Natural killer cell treated with Interleukin-12 subunit alpha and Interleukin-12 subunit beta and Interleukin-15 and Interleukin-18, amount 100 ng/mL, for 72 hours (primary cell): ENCODE measurements around the gene DDOST. TPM values are rescaled to one million over a fixed set of nuclear protein-coding genes. Genes with fewer than 3 reads are reported as not detected.
A peak's percentile ranks its signal among the peaks of the same experiment; 100 is the strongest.

Source experiments
- ATAC-seq, 2 donors: fragments of 150-1000 bp; cut with Tn5 transposase in 1 of 2; sonication (Bioruptor Pico), chemical (Tn5 transposase) in 1 of 2; 2 replicates each; pipeline ENCODE4 v1.10.0; 2021
- DNase-seq: peaks from one replicate; pipeline ENCODE4 v3.0.0; 2022; ENCODE audit warnings: low spot score
- H3K27ac Mint-ChIP-seq, 2 donors: 1 replicate in 1 of 2; 2 replicates in 1 of 2; pipeline ENCODE4 v1.8.0; 2022; ENCODE audit warnings: mixed read lengths in 2 of 2, mild to moderate bottlenecking in 1 of 2, moderate library complexity in 1 of 2
- H3K27me3 Mint-ChIP-seq, 2 donors: 1 replicate in 1 of 2; 2 replicates in 1 of 2; pipeline ENCODE4 v1.8.0; 2022; ENCODE audit warnings: mixed read lengths in 2 of 2
- H3K36me3 Mint-ChIP-seq: one replicate; pipeline ENCODE4 v1.8.0; 2022; ENCODE audit warnings: mixed read lengths
- H3K4me1 Mint-ChIP-seq, 2 donors: 1 replicate in 1 of 2; 2 replicates in 1 of 2; pipeline ENCODE4 v1.8.0; 2022; ENCODE audit warnings: low read depth in 2 of 2, mixed read lengths in 2 of 2, mild to moderate bottlenecking in 1 of 2
- H3K4me3 Mint-ChIP-seq: one replicate; pipeline ENCODE4 v1.8.0; 2022; ENCODE audit warnings: mixed read lengths
- H3K9me3 Mint-ChIP-seq: 2 replicates; pipeline ENCODE4 v1.8.0; 2022; ENCODE audit warnings: mixed read lengths
- total RNA-seq, 2 donors: library from RNA; stranded (reverse); gene quantifications; one replicate each; pipeline ENCODE4 v1.2.3, GENCODE V29; 2022

Gene DDOST
- total RNA-seq: 100 to 1,000 TPM; 176 to 227 TPM

- peak; percentile 98 for ATAC-seq
- Mint-ChIP-seq H3K36me3 (peaks cover 24% of the 10 kb centered on the region), H3K27ac (peak within 1 kb of the TSS; percentile 91 to 97), H3K4me3 (peak within 1 kb of the TSS; percentile 99), H3K27me3 (no peaks in the 10 kb centered on the region), H3K9me3 (no peaks in the 10 kb centered on the region), H3K4me1 (peaks cover 35 to 40% of the 10 kb centered on the region in 2 donors)
- DNase-seq: peak; percentile 98
These were observed at the start of gene DDOST for GRCh38 chr1:20661207-20662109. Gene DDOST, minus strand, starts transcription at chr1:20661369. Its CDS starts 19 bp downstream, at chr1:20661350.

GRCh38 chr1:20710469-20711284 is 49.5 kb upstream of the DDOST start:
- no peaks in the 10 kb centered on the region for H3K36me3 Mint-ChIP-seq
- ATAC-seq (no peak), DNase-seq (no peak)
- no peak overlapping the region for H3K27ac Mint-ChIP-seq
- H3K4me1 Mint-ChIP-seq: no peaks in the 10 kb centered on the region
- no peaks in the 10 kb centered on the region for H3K9me3 Mint-ChIP-seq
- no peak overlapping the region for H3K4me3 Mint-ChIP-seq
- H3K27me3 Mint-ChIP-seq: peaks cover 0 to 5% of the 10 kb centered on the region in 2 donors

GRCh38 chr1:20709868-20710267 is 48.7 kb upstream of the DDOST start:
- no peak overlapping the region for H3K27ac Mint-ChIP-seq
- ATAC-seq (no peak), DNase-seq (no peak)
- H3K36me3 Mint-ChIP-seq: no peaks in the 10 kb centered on the region
- peaks cover 0 to 5% of the 10 kb centered on the region in 2 donors for H3K27me3 Mint-ChIP-seq
- no peaks in the 10 kb centered on the region for H3K4me1 Mint-ChIP-seq
- H3K4me3 Mint-ChIP-seq: no peak overlapping the region
- H3K9me3 Mint-ChIP-seq: no peaks in the 10 kb centered on the region

GRCh38 chr1:20708891-20709290 is 47.7 kb upstream of the DDOST start:
- H3K27ac Mint-ChIP-seq: no peak overlapping the region
- no peak for ATAC-seq
- no peaks in the 10 kb centered on the region for H3K4me1 Mint-ChIP-seq
- DNase-seq: no peak
- H3K27me3 Mint-ChIP-seq: peaks cover 0 to 5% of the 10 kb centered on the region in 2 donors
- no peaks in the 10 kb centered on the region for H3K9me3 Mint-ChIP-seq
- no peaks in the 10 kb centered on the region for H3K36me3 Mint-ChIP-seq
- H3K4me3 Mint-ChIP-seq: no peak overlapping the region

- Mint-ChIP-seq H3K9me3 (no peaks in the 10 kb centered on the region), H3K4me1 (no peaks in the 10 kb centered on the region), H3K27me3 (peaks cover 0 to 8% of the 10 kb centered on the region in 2 donors), H3K4me3 (no peak overlapping the region), H3K36me3 (no peaks in the 10 kb centered on the region), H3K27ac (no peak overlapping the region)
- DNase-seq (no peak), ATAC-seq (no peak)
These were observed 46.9 kb upstream of the DDOST start for GRCh38 chr1:20708057-20708456.

- Mint-ChIP-seq H3K27me3 (peaks cover 0 to 8% of the 10 kb centered on the region in 2 donors), H3K9me3 (no peaks in the 10 kb centered on the region), H3K4me3 (no peak overlapping the region), H3K4me1 (no peaks in the 10 kb centered on the region), H3K36me3 (no peaks in the 10 kb centered on the region), H3K27ac (no peak overlapping the region)
- ATAC-seq: no peak
- DNase-seq: no peak
These were observed 45.7 kb upstream of the DDOST start for GRCh38 chr1:20706841-20707240.

GRCh38 chr1:20705203-20705755 is 44.1 kb upstream of the DDOST start:
- H3K27ac Mint-ChIP-seq: no peak overlapping the region
- no peaks in the 10 kb centered on the region for H3K4me1 Mint-ChIP-seq
- peaks cover 0 to 8% of the 10 kb centered on the region in 2 donors for H3K27me3 Mint-ChIP-seq
- H3K9me3 Mint-ChIP-seq: no peaks in the 10 kb centered on the region
- no peak for ATAC-seq
- H3K36me3 Mint-ChIP-seq: no peaks in the 10 kb centered on the region
- H3K4me3 Mint-ChIP-seq: no peak overlapping the region
- no peak for DNase-seq

- Mint-ChIP-seq H3K9me3 (no peaks in the 10 kb centered on the region), H3K4me1 (no peaks in the 10 kb centered on the region), H3K36me3 (no peaks in the 10 kb centered on the region), H3K27me3 (peaks cover 0 to 8% of the 10 kb centered on the region in 2 donors), H3K4me3 (no peak overlapping the region), H3K27ac (no peak overlapping the region)
- no peak for DNase-seq
- ATAC-seq: no peak
These were observed 43.4 kb upstream of the DDOST start for GRCh38 chr1:20704390-20705202.

- no peak for DNase-seq
- Mint-ChIP-seq H3K36me3 (no peaks in the 10 kb centered on the region), H3K9me3 (no peaks in the 10 kb centered on the region), H3K4me3 (no peak overlapping the region), H3K27ac (no peak overlapping the region), H3K27me3 (peaks cover 0 to 6% of the 10 kb centered on the region in 2 donors), H3K4me1 (no peaks in the 10 kb centered on the region)
- no peak for ATAC-seq
These were observed 42.1 kb upstream of the DDOST start for GRCh38 chr1:20703124-20703756.

GRCh38 chr1:20702416-20702815 is 41.2 kb upstream of the DDOST start:
- no peak overlapping the region for H3K27ac Mint-ChIP-seq
- DNase-seq (no peak), ATAC-seq (no peak)
- no peaks in the 10 kb centered on the region for H3K36me3 Mint-ChIP-seq
- H3K4me1 Mint-ChIP-seq: no peaks in the 10 kb centered on the region
- H3K9me3 Mint-ChIP-seq: no peaks in the 10 kb centered on the region
- peaks cover 0 to 6% of the 10 kb centered on the region in 2 donors for H3K27me3 Mint-ChIP-seq
- H3K4me3 Mint-ChIP-seq: no peak overlapping the region

- ATAC-seq (no peak), DNase-seq (no peak)
- H3K4me1 Mint-ChIP-seq: no peaks in the 10 kb centered on the region
- H3K27ac Mint-ChIP-seq: no peak overlapping the region
- H3K27me3 Mint-ChIP-seq: peaks cover 0 to 4% of the 10 kb centered on the region in 2 donors
- no peak overlapping the region for H3K4me3 Mint-ChIP-seq
- no peaks in the 10 kb centered on the region for H3K36me3 Mint-ChIP-seq
- no peaks in the 10 kb centered on the region for H3K9me3 Mint-ChIP-seq
These were observed 40.7 kb upstream of the DDOST start for GRCh38 chr1:20701847-20702246.

- no peak for ATAC-seq
- no peak for DNase-seq
- no peaks in the 10 kb centered on the region for H3K9me3 Mint-ChIP-seq
- H3K27me3 Mint-ChIP-seq: peaks cover 0 to 4% of the 10 kb centered on the region in 2 donors
- no peak overlapping the region for H3K4me3 Mint-ChIP-seq
- H3K36me3 Mint-ChIP-seq: no peaks in the 10 kb centered on the region
- H3K4me1 Mint-ChIP-seq: peaks cover 0 to under 1% of the 10 kb centered on the region in 2 donors
- H3K27ac Mint-ChIP-seq: no peak overlapping the region
These were observed 40.3 kb upstream of the DDOST start for GRCh38 chr1:20701446-20701845.
